Measurements from ENCODE around the gene SNX14.
"Not testable (repeated sequence)": the region's sequence is repeated elsewhere in the genome, so short reads cannot be mapped to it uniquely, and the experiment has no call there.

SNX14 gene

GRCh38 chr6:85593438-85594196, at the start of gene SNX14:
SNX14 (minus strand) TSS chr6:85593858; CDS start chr6:85593718, 140 bp downstream.
- DNase-seq, result peak; percentile 83

GRCh38 chr6:85642774-85643536, 49.3 kb upstream of the SNX14 start, which contains the start of gene SYNCRIP:
SYNCRIP (minus strand) TSS chr6:85642886; CDS start chr6:85641439, 1,447 bp downstream.
- DNase-seq, result peak; percentile 99

- DNase-seq, result peak; percentile 66
Observed at GRCh38 chr6:85641897-85642773, 48.5 kb upstream of the SNX14 start.

- no peak for DNase-seq
Observed at GRCh38 chr6:85641522-85641896, 47.9 kb upstream of the SNX14 start.

GRCh38 chr6:85640821-85641220, 47.2 kb upstream of the SNX14 start:
- no peak for DNase-seq

- DNase-seq, result no peak
Observed at GRCh38 chr6:85637579-85637978, 43.9 kb upstream of the SNX14 start.

- DNase-seq, result no peak
Observed at GRCh38 chr6:85632164-85632942, 38.7 kb upstream of the SNX14 start.

- not testable (repeated sequence) for DNase-seq
Observed at GRCh38 chr6:85631117-85631516, 37.5 kb upstream of the SNX14 start.

- DNase-seq, result no peak
Observed at GRCh38 chr6:85628353-85628752, 34.7 kb upstream of the SNX14 start.

- no peak for DNase-seq
Observed at GRCh38 chr6:85620308-85620707, 26.6 kb upstream of the SNX14 start.

GRCh38 chr6:85614780-85615179, 21.1 kb upstream of the SNX14 start:
- DNase-seq, result no peak

- DNase-seq, result no peak
Observed at GRCh38 chr6:85612690-85613474, 19.2 kb upstream of the SNX14 start.

GRCh38 chr6:85610182-85610895, 16.7 kb upstream of the SNX14 start:
- no peak for DNase-seq

- no peak for DNase-seq
Observed at GRCh38 chr6:85602100-85602499, 8.4 kb upstream of the SNX14 start.

GRCh38 chr6:85600713-85601313, 7.2 kb upstream of the SNX14 start:
- no peak for DNase-seq

GRCh38 chr6:85594197-85594930, 706 bp upstream of the SNX14 start:
- peak; percentile 69 for DNase-seq

GRCh38 chr6:85592033-85592432, 1.6 kb downstream of the SNX14 start:
- DNase-seq, result no peak

GRCh38 chr6:85591207-85591606, 2.5 kb downstream of the SNX14 start:
- no peak for DNase-seq

GRCh38 chr6:85585741-85586140, 7.9 kb downstream of the SNX14 start:
- no peak for DNase-seq

- DNase-seq, result not testable (repeated sequence)
Observed at GRCh38 chr6:85582832-85583231, 10.8 kb downstream of the SNX14 start.

Measured in activated CD4-positive, alpha-beta T cell treated with anti-CD3 and anti-CD28 coated beads for 48 hours (primary cell).